Heart right ventricle (tissue), 16 donors: ENCODE data around the gene REEP6. TPM values are rescaled to one million over a fixed set of nuclear protein-coding genes. Genes with fewer than 3 reads are reported as not detected.

Experiments used
- ATAC-seq, 8 donors: fragments of 200-7000 bp; cut with Tn5 transposase; one replicate each; pipeline ENCODE4 v1.9.1; 2020; ENCODE audit warnings: mild to moderate bottlenecking in 8 of 8, moderate library complexity in 8 of 8, moderate number of reproducible peaks in 1 of 8
- DNase-seq, 2 donors: peaks; one replicate each; pipeline ENCODE4 v3.0.0-alpha.2; 2020
- H3K27ac ChIP-seq, 10 donors: fragments of 200-600 bp; sonication (generic) in 2 of 10; one replicate each; pipeline versions ENCODE4 v1.5.0 to v1.8.0; 2020 to 2022; ENCODE audit warnings: mild to moderate bottlenecking in 3 of 10
- H3K27me3 ChIP-seq, 7 donors: fragments of 200-600 bp; one replicate each; pipeline ENCODE4 v1.8.0; 2021 to 2022; ENCODE audit warnings: mild to moderate bottlenecking in 2 of 7
- H3K36me3 ChIP-seq, 9 donors: fragments of 200-600 bp; sonication (generic) in 1 of 9; one replicate each; pipeline versions ENCODE4 v1.5.0 to v1.8.0; 2020 to 2022; ENCODE audit warnings: mild to moderate bottlenecking in 2 of 9
- H3K4me1 ChIP-seq, 9 donors: fragments of 200-600 bp; sonication (generic) in 1 of 9; one replicate each; pipeline versions ENCODE4 v1.5.0 to v1.8.0; 2020 to 2022; ENCODE audit warnings: mild to moderate bottlenecking in 4 of 9
- H3K4me3 ChIP-seq, 10 donors: fragments of 200-600 bp; sonication (generic) in 2 of 10; one replicate each; pipeline versions ENCODE4 v1.5.0 to v1.8.0; 2020 to 2022; ENCODE audit warnings: mild to moderate bottlenecking in 7 of 10, moderate library complexity in 2 of 10
- H3K9me3 ChIP-seq, 11 donors: fragments of 200-600 bp in 10 of 11; sonication (generic) in 2 of 11; one replicate each; pipeline versions ENCODE4 v1.5.0 to v1.8.0; 2013 to 2022; ENCODE audit warnings: mild to moderate bottlenecking in 2 of 11, control low read depth in 1 of 11, moderate library complexity in 1 of 11
- WGBS, 2 donors: extraction: QIAGEN DNeasy Blood & Tissue Kit; methylation state at CpG; one replicate each; pipeline ENCODE4 v1.1.7; 2013; ENCODE audit warnings: inconsistent platforms in 1 of 2; 5-methylcytosine and 5-hydroxymethylcytosine counted together
- intact Hi-C, 10 donors: fragments of 100-400 bp; cut with DNase I; formaldehyde crosslinking; loops; one replicate each; pipeline versions ENCODE4 v1.11.1 to v1.14.2; 2022
- polyA plus RNA-seq, 2 donors: library from polyadenylated mRNA; stranded (reverse); fragments of 200-250 nt; gene quantifications; one replicate each; pipeline ENCODE4 v1.2.3, GENCODE V29; 2013
- total RNA-seq, 10 donors: library from RNA; stranded (reverse); fragmentation: NEBNext Ultra II Directional in 3 of 10; extraction: Animal tissue kit (Norgen Biotek cat#: 25700) in 3 of 10; gene quantifications; one replicate each; pipeline versions ENCODE4 v1.2.1 to v1.2.4, GENCODE V29; 2021 to 2023
- TF ChIP-seq, protein P1 (sequence below), 9 donors: fragments of 200-600 bp; sonication (generic) in 2 of 9; IDR thresholded peaks; one replicate each; pipeline versions ENCODE4 v1.5.0 to v1.8.0; 2021 to 2022; ENCODE audit warnings: antibody characterized with exemption in 9 of 9, mild to moderate bottlenecking in 5 of 9, moderate library complexity in 1 of 9
- donor health status: Arrhythmogenic right ventricular cardiomyopathy.
- donor health status: ischemic (EF 13 %, LVEDD 7.1; RV severe dilation, severe dysfunction).
- donor health status: healthy with polysubstance abuse.
- donor health status: DM: no; HTN: yes; CAD: no.
- donor health status: DM: no; HTN: no; CAD: no.
- donor health status: ischemic (EF 25% LVEDD 6.9; RV normal size, moderate dysfunction).
- donor health status: ischemic (EF 25% LVEDD 5.7; RV mildly dilated, moderate dysfunction).
- donor health status: healthy.
- donor health status: DM: yes; HTN: yes; CAD: no.
- donor health status: Ischemic cardiomyopathy.
- donor health status: ischemic (EF 35%, LVEDD 5.7; RV mildly dilated, moderate dysfunction).
- donor health status: nonischemic (EF 11% LVEDD 7.7; RV severe dilation, severe dysfunction).
- donor health status: DM: yes; HTN: yes; CAD: no.
- donor health status: PGD.
- donor health status: ischemic (EF 29% LVEDD 5.4; RV normal size, mild dysfunction).
- donor health status: nonischemic (EF 23%, LVEDD 6.1; RV moderate dilation, normal function).

The REEP6 gene
- total and polyA plus RNA-seq, 12 donors = 1.8 to 5.0 (median 3.8) TPM

DNA sequence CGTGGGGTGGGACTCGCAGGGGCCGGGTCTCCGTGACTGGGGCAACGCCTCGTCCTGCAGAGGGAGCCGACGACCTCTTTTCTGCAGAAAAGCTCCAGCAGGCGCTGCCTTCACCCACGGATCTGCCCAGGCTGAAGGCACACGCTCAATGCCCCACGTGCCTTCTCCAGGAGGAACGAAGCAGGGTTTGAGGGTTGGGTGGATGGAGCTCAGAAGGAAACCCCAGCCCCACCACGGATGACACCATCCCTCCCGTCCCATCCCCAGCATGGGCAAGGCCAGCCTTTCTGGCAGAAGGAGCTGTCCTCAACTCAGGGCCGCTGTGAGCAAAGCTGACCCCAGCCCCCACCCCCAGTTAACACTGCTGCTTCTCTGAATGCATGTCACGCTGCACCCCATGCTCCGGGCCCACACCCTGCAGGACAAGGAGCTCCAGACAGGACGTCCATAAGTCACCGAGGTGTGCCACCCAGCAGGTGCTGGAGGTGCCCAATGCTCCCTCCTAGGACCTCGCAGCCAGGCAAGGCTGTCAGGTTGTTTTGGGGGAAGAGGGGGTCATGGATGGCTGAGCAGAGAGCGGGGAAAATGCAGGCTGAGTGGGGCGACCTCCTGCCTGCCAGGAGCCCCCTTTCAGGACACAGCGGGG, 19.3 kb upstream of the REEP6 start:
- peak overlapping the region in 6 of 10 donors; percentile 49 to 72 (median 59) for H3K4me3 ChIP-seq
- TF ChIP-seq, protein P1, sequence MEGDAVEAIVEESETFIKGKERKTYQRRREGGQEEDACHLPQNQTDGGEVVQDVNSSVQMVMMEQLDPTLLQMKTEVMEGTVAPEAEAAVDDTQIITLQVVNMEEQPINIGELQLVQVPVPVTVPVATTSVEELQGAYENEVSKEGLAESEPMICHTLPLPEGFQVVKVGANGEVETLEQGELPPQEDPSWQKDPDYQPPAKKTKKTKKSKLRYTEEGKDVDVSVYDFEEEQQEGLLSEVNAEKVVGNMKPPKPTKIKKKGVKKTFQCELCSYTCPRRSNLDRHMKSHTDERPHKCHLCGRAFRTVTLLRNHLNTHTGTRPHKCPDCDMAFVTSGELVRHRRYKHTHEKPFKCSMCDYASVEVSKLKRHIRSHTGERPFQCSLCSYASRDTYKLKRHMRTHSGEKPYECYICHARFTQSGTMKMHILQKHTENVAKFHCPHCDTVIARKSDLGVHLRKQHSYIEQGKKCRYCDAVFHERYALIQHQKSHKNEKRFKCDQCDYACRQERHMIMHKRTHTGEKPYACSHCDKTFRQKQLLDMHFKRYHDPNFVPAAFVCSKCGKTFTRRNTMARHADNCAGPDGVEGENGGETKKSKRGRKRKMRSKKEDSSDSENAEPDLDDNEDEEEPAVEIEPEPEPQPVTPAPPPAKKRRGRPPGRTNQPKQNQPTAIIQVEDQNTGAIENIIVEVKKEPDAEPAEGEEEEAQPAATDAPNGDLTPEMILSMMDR (IDR thresholded peaks at IDR 0.05) = no peak
- H3K4me1 ChIP-seq = peaks cover 41 to 68% (median 50%) of the 10 kb centered on the region in 9 donors
- H3K27me3 ChIP-seq = peaks cover 30 to 71% (median 55%) of the 10 kb centered on the region in 7 donors
- 30 to 31% methylated on average over 24 of the region's 24 CpGs for WGBS, 2 donors
- peaks cover 0 to 24% (median 0%) of the 10 kb centered on the region in 9 donors for H3K36me3 ChIP-seq
- H3K9me3 ChIP-seq = no peaks in the 10 kb centered on the region
- intact Hi-C loops = no loop called here
- DNase-seq (peak in 1 of 2 donors; percentile 17), ATAC-seq (peak in 1 of 8 donors; percentile 4)
- no peak overlapping the region for H3K27ac ChIP-seq

DNA sequence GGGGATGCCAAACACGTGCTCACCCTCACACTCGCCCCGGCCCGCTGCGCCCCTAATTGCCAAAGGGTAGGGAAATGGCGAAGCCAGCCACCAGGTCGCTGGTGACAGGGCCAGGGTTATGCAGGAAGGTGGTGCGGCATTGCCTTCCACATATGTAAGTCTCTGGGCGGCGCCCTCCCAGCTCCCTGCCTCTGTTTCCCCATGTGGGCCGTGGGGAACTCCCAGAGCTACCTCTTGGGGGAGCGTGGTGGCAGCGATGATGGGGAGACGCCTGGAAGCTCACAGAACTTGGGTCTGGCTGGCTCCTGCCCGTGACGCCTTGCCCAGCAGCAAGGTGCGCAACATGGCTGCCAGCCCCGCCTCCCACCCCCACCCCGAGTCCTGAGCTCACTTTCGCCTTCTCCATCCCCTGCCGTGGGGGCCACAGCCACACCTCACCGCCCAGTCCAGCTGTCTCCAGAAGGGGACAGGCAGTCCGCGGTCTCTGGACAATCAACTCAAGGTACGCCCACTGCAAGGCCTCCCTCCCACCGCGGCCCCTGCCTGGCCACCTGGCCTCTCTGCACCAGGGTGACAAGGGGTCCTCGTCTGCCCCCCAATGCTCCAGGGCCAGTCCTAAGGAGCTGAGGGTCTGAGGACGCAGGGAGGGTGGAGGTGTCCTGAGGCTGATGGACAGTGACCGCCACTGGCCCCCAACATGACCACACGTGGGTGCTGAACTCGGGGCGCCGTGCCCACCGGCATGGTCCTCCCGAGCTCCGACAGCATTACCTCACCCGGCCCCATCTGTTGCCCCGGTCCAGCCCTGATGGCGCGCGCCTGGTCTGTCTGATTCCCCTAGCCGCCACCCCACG, 18.5 kb upstream of the REEP6 start:
- TF ChIP-seq, protein P1 (IDR thresholded peaks at IDR 0.05) = no peak
- peaks cover 35 to 66% (median 45%) of the 10 kb centered on the region in 9 donors for H3K4me1 ChIP-seq
- no peak overlapping the region for H3K27ac ChIP-seq
- DNase-seq (no peak), ATAC-seq (no peak)
- H3K36me3 ChIP-seq = peaks cover 0 to 31% (median 0%) of the 10 kb centered on the region in 9 donors
- H3K9me3 ChIP-seq = no peaks in the 10 kb centered on the region
- peaks cover 23 to 63% (median 47%) of the 10 kb centered on the region in 7 donors for H3K27me3 ChIP-seq
- no peak overlapping the region for H3K4me3 ChIP-seq
- intact Hi-C loops = no loop called here
- 49 to 59% methylated on average over 44 of the region's 44 CpGs for WGBS, 2 donors

DNA sequence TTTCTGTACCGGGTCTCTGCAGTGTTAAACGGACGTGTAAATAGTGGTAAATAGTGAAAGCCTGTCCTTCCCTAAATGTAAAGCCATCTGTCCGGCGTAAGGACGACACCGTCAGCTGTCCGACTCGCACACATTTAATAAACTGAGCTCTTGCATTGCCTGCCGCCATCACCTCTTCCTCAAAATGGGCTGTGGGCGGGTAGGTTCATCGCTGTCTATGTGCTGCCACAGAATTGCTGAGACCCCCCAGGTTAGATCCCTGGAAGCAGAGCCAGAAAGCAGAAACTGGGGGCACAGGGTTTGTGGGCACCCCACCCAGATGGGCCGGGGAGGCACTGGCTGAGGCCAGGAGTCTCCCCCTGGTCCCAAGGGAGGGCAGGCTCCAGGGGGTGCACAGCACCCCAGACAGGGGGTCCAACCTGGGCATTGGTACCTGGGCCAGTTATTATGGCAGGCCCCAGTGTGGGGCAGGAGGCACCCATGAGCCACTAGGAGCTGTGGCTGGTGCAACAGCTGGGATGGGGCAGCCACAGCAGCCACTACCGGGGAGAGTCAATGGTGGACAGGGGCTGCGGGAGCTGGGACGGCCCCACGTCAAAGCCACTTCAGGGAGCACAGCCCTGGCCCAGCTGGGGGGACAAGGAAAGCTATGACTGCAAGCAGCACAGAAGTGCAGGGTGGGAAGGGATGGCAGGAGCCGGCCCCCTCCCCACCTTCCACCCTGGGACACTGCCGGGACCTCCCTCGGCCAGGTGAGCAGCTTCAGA, 17.7 kb upstream of the REEP6 start:
- no peak overlapping the region for H3K27ac ChIP-seq
- WGBS, 2 donors = 71 to 74% methylated on average over 20 of the region's 20 CpGs
- no peaks in the 10 kb centered on the region for H3K9me3 ChIP-seq
- intact Hi-C loops = no loop called here
- ATAC-seq = peak in 1 of 8 donors; percentile 6
- H3K4me1 ChIP-seq = peaks cover 29 to 66% (median 45%) of the 10 kb centered on the region in 9 donors
- peaks cover 15 to 54% (median 39%) of the 10 kb centered on the region in 7 donors for H3K27me3 ChIP-seq
- DNase-seq = no peak
- no peak overlapping the region for H3K4me3 ChIP-seq
- TF ChIP-seq, protein P1 (IDR thresholded peaks at IDR 0.05) = no peak
- H3K36me3 ChIP-seq = peaks cover 0 to 33% (median 0%) of the 10 kb centered on the region in 9 donors
